ENCODE measurements around the gene IMMP2L.

GRCh38 chr7:110801502-110801901, 760.8 kb downstream of the IMMP2L start:
- TF ChIP-seq, protein P1, sequence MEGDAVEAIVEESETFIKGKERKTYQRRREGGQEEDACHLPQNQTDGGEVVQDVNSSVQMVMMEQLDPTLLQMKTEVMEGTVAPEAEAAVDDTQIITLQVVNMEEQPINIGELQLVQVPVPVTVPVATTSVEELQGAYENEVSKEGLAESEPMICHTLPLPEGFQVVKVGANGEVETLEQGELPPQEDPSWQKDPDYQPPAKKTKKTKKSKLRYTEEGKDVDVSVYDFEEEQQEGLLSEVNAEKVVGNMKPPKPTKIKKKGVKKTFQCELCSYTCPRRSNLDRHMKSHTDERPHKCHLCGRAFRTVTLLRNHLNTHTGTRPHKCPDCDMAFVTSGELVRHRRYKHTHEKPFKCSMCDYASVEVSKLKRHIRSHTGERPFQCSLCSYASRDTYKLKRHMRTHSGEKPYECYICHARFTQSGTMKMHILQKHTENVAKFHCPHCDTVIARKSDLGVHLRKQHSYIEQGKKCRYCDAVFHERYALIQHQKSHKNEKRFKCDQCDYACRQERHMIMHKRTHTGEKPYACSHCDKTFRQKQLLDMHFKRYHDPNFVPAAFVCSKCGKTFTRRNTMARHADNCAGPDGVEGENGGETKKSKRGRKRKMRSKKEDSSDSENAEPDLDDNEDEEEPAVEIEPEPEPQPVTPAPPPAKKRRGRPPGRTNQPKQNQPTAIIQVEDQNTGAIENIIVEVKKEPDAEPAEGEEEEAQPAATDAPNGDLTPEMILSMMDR (IDR thresholded peaks at IDR 0.05), result no peak
- TF ChIP-seq POLR2A (IDR thresholded peaks at IDR 0.05), result no peak

Data from uterus (tissue), 2 donors.